SK-MEL-5 (cell line): ENCODE measurements around the gene RPIA. TPM values are rescaled to one million over a fixed set of nuclear protein-coding genes. Genes with fewer than 3 reads are reported as not detected.

Experiments used
- DNase-seq: peaks from one replicate; pipeline ENCODE4 v3.0.0-alpha.2; 2016; ENCODE audit warnings: low read depth, low spot score
- in situ Hi-C: cut with HindIII; loops from 2 replicates; pipeline ENCODE4 v1.10.0; 2016; ENCODE audit warnings: low sequenced_read_pairs, high pct_unique_total_duplicates, low pct_unique_long_range_greater_than_20kb
- total RNA-seq: library from RNA; depleted of rRNA; stranded (reverse); fragments of >200 nt; shearing (Covaris generic); gene quantifications from 2 replicates; pipeline ENCODE4 v1.2.3, GENCODE V29; 2014

Gene RPIA
- total RNA-seq, 1 experiment from 2014 or later, result 17.4 TPM

GRCh38 chr2:88680266-88680902 is 11.1 kb upstream of the RPIA start:
- in situ Hi-C loops, result no loop called here
- no peak for DNase-seq

- in situ Hi-C loops, result no loop called here
- DNase-seq, result peak; percentile 44
Measured at GRCh38 chr2:88680916-88681315, 10.6 kb upstream of the RPIA start.

- in situ Hi-C loops, result no loop called here
- DNase-seq, result no peak
Measured at GRCh38 chr2:88683160-88684021, 8.1 kb upstream of the RPIA start.

- no peak for DNase-seq
- in situ Hi-C loops, result no loop called here
Measured at GRCh38 chr2:88684519-88684918, 7.0 kb upstream of the RPIA start.

- in situ Hi-C loops, result no loop called here
- DNase-seq, result no peak
Measured at GRCh38 chr2:88686320-88686719, 5.2 kb upstream of the RPIA start.

- in situ Hi-C loops, result no loop called here
- no peak for DNase-seq
Measured at GRCh38 chr2:88687384-88687783, 4.1 kb upstream of the RPIA start.

- in situ Hi-C loops, result no loop called here
Measured at GRCh38 chr2:88690591-88691338, 708 bp upstream of the RPIA start.

GRCh38 chr2:88692187-88692586 is 714 bp downstream of the RPIA start:
- in situ Hi-C loops, result no loop called here
- DNase-seq, result peak; percentile 15

More at GRCh38 chr2:88690591-88691338, 708 bp upstream of the RPIA start:
- peak; percentile 50 for DNase-seq

- no peak for DNase-seq
- in situ Hi-C loops, result no loop called here
Measured at GRCh38 chr2:88693911-88694414, 2.5 kb downstream of the RPIA start.

GRCh38 chr2:88696611-88697010 is 5.1 kb downstream of the RPIA start:
- no peak for DNase-seq
- in situ Hi-C loops, result no loop called here

- no peak for DNase-seq
- in situ Hi-C loops, result no loop called here
Measured at GRCh38 chr2:88697370-88698026, 6.0 kb downstream of the RPIA start.

GRCh38 chr2:88698027-88698413 is 6.5 kb downstream of the RPIA start:
- in situ Hi-C loops, result no loop called here
- DNase-seq, result no peak

GRCh38 chr2:88698498-88699233 is 7.2 kb downstream of the RPIA start:
- in situ Hi-C loops, result no loop called here
- DNase-seq, result no peak

GRCh38 chr2:88707003-88707402 is 15.5 kb downstream of the RPIA start:
- in situ Hi-C loops, result no loop called here
- no peak for DNase-seq

- DNase-seq, result no peak
- in situ Hi-C loops, result no loop called here
Measured at GRCh38 chr2:88709181-88709631, 17.7 kb downstream of the RPIA start.

- no peak for DNase-seq
- in situ Hi-C loops, result no loop called here
Measured at GRCh38 chr2:88711289-88711688, 19.8 kb downstream of the RPIA start.

GRCh38 chr2:88711897-88712296 is 20.4 kb downstream of the RPIA start:
- no peak for DNase-seq
- in situ Hi-C loops, result no loop called here
